Effector memory CD8-positive, alpha-beta T cell (primary cell): Measurements from ENCODE around the gene CDH13.

ENCODE experiments used
- ATAC-seq: fragments of 150-1000 bp; cut with Tn5 transposase; replicated peaks from 2 replicates; pipeline ENCODE4 v1.10.0; 2021; ENCODE audit warnings: mild to moderate bottlenecking, moderate library complexity
- DNase-seq, 3 experiments: peaks; one replicate each; pipeline ENCODE4 v3.0.0; 2021
- H3K27ac Mint-ChIP-seq, 2 donors: one replicate each; pipeline ENCODE4 v1.8.0; 2022; ENCODE audit warnings: mild to moderate bottlenecking in 2 of 2, mixed read lengths in 2 of 2, moderate library complexity in 2 of 2
- H3K27me3 Mint-ChIP-seq, 2 donors: one replicate each; pipeline ENCODE4 v1.8.0; 2022; ENCODE audit warnings: mixed read lengths in 2 of 2
- H3K36me3 Mint-ChIP-seq: one replicate; pipeline ENCODE4 v1.8.0; 2022; ENCODE audit warnings: mild to moderate bottlenecking, moderate library complexity, mixed read lengths; ENCODE audit not compliant: insufficient read depth
- H3K4me1 Mint-ChIP-seq, 2 donors: one replicate each; pipeline ENCODE4 v1.8.0; 2022; ENCODE audit warnings: low read depth in 2 of 2, mixed read lengths in 2 of 2
- H3K4me3 Mint-ChIP-seq, 2 donors: one replicate each; pipeline ENCODE4 v1.8.0; 2022; ENCODE audit warnings: mild to moderate bottlenecking in 2 of 2, mixed read lengths in 2 of 2, moderate library complexity in 2 of 2
- H3K9me3 Mint-ChIP-seq, 2 donors: one replicate each; pipeline ENCODE4 v1.8.0; 2022; ENCODE audit warnings: mixed read lengths in 2 of 2

CDH13 gene

GRCh38 chr16:83586036-83586435, 959.3 kb downstream of the CDH13 start:
- H3K4me3 Mint-ChIP-seq, result no peak overlapping the region
- H3K9me3 Mint-ChIP-seq, result peaks cover 0 to 2% of the 10 kb centered on the region in 2 donors
- DNase-seq (no peak), ATAC-seq (no peak)
- peaks cover 0 to 11% of the 10 kb centered on the region in 2 donors for H3K27me3 Mint-ChIP-seq
- H3K36me3 Mint-ChIP-seq, result no peaks in the 10 kb centered on the region
- H3K4me1 Mint-ChIP-seq, result peaks cover 0 to 1% of the 10 kb centered on the region in 2 donors
- H3K27ac Mint-ChIP-seq, result no peak overlapping the region

- Mint-ChIP-seq H3K27ac (no peak overlapping the region), H3K36me3 (no peaks in the 10 kb centered on the region), H3K4me1 (peaks cover 0 to 1% of the 10 kb centered on the region in 2 donors), H3K27me3 (peaks cover 0 to 11% of the 10 kb centered on the region in 2 donors), H3K9me3 (peaks cover 0 to 2% of the 10 kb centered on the region in 2 donors), H3K4me3 (no peak overlapping the region)
- ATAC-seq (no peak), DNase-seq (no peak)
Measured at GRCh38 chr16:83586461-83587200, 959.9 kb downstream of the CDH13 start.

GRCh38 chr16:83587201-83587600, 960.4 kb downstream of the CDH13 start:
- peaks cover 2 to 5% of the 10 kb centered on the region in 2 donors for H3K9me3 Mint-ChIP-seq
- peaks cover 0 to 1% of the 10 kb centered on the region in 2 donors for H3K4me1 Mint-ChIP-seq
- H3K27me3 Mint-ChIP-seq, result peaks cover 0 to 11% of the 10 kb centered on the region in 2 donors
- no peak overlapping the region for H3K27ac Mint-ChIP-seq
- DNase-seq (no peak), ATAC-seq (no peak)
- H3K4me3 Mint-ChIP-seq, result no peak overlapping the region
- H3K36me3 Mint-ChIP-seq, result no peaks in the 10 kb centered on the region

- Mint-ChIP-seq H3K4me1 (peaks cover 0 to 1% of the 10 kb centered on the region in 2 donors), H3K27me3 (peaks cover 0 to 11% of the 10 kb centered on the region in 2 donors), H3K4me3 (no peak overlapping the region), H3K36me3 (no peaks in the 10 kb centered on the region), H3K9me3 (peaks cover 2 to 6% of the 10 kb centered on the region in 2 donors), H3K27ac (no peak overlapping the region)
- no peak for DNase-seq
- no peak for ATAC-seq
Measured at GRCh38 chr16:83588070-83588469, 961.3 kb downstream of the CDH13 start.

GRCh38 chr16:83589576-83589975, 962.8 kb downstream of the CDH13 start:
- Mint-ChIP-seq H3K9me3 (peaks cover 2 to 6% of the 10 kb centered on the region in 2 donors), H3K4me3 (no peak overlapping the region), H3K36me3 (no peaks in the 10 kb centered on the region), H3K4me1 (peaks cover 0 to 1% of the 10 kb centered on the region in 2 donors), H3K27me3 (peaks cover 0 to 17% of the 10 kb centered on the region in 2 donors), H3K27ac (no peak overlapping the region)
- DNase-seq (no peak), ATAC-seq (no peak)

- Mint-ChIP-seq H3K36me3 (no peaks in the 10 kb centered on the region), H3K4me1 (no peaks in the 10 kb centered on the region)
- no peak for DNase-seq
Measured at GRCh38 chr16:83592778-83593177, 966.0 kb downstream of the CDH13 start.

GRCh38 chr16:83599789-83600462, 973.2 kb downstream of the CDH13 start:
- ATAC-seq (no peak), DNase-seq (no peak)
- Mint-ChIP-seq H3K27ac (no peak overlapping the region), H3K4me3 (no peak overlapping the region), H3K4me1 (no peaks in the 10 kb centered on the region), H3K9me3 (peaks cover 0 to 1% of the 10 kb centered on the region in 2 donors), H3K27me3 (no peaks in the 10 kb centered on the region), H3K36me3 (no peaks in the 10 kb centered on the region)

More at GRCh38 chr16:83592778-83593177, 966.0 kb downstream of the CDH13 start:
- H3K27ac Mint-ChIP-seq, result no peak overlapping the region
- H3K9me3 Mint-ChIP-seq, result peaks cover 0 to 6% of the 10 kb centered on the region in 2 donors
- ATAC-seq, result no peak
- H3K4me3 Mint-ChIP-seq, result no peak overlapping the region
- H3K27me3 Mint-ChIP-seq, result peaks cover 0 to 9% of the 10 kb centered on the region in 2 donors

- no peaks in the 10 kb centered on the region for H3K36me3 Mint-ChIP-seq
- H3K4me1 Mint-ChIP-seq, result no peaks in the 10 kb centered on the region
- H3K27ac Mint-ChIP-seq, result no peak overlapping the region
- ATAC-seq (no peak), DNase-seq (no peak)
- H3K9me3 Mint-ChIP-seq, result peaks cover 0 to 1% of the 10 kb centered on the region in 2 donors
- no peak overlapping the region for H3K4me3 Mint-ChIP-seq
- H3K27me3 Mint-ChIP-seq, result no peaks in the 10 kb centered on the region
Measured at GRCh38 chr16:83602761-83603722, 976.3 kb downstream of the CDH13 start.

- H3K36me3 Mint-ChIP-seq, result no peaks in the 10 kb centered on the region
- no peak overlapping the region for H3K4me3 Mint-ChIP-seq
- no peaks in the 10 kb centered on the region for H3K27me3 Mint-ChIP-seq
- no peak for DNase-seq
- no peaks in the 10 kb centered on the region for H3K9me3 Mint-ChIP-seq
- H3K27ac Mint-ChIP-seq, result no peak overlapping the region
- ATAC-seq, result no peak
- H3K4me1 Mint-ChIP-seq, result no peaks in the 10 kb centered on the region
Measured at GRCh38 chr16:83603723-83604570, 977.2 kb downstream of the CDH13 start.

GRCh38 chr16:83606486-83607030, 979.8 kb downstream of the CDH13 start:
- DNase-seq (no peak), ATAC-seq (no peak)
- Mint-ChIP-seq H3K4me3 (no peak overlapping the region), H3K27ac (no peak overlapping the region), H3K9me3 (no peaks in the 10 kb centered on the region), H3K4me1 (no peaks in the 10 kb centered on the region), H3K36me3 (no peaks in the 10 kb centered on the region), H3K27me3 (no peaks in the 10 kb centered on the region)

- peaks cover under 1% of the 10 kb centered on the region for H3K36me3 Mint-ChIP-seq
- H3K27me3 Mint-ChIP-seq, result no peaks in the 10 kb centered on the region
- no peaks in the 10 kb centered on the region for H3K4me1 Mint-ChIP-seq
- DNase-seq, result no peak
- no peak overlapping the region for H3K4me3 Mint-ChIP-seq
- no peak overlapping the region for H3K27ac Mint-ChIP-seq
- ATAC-seq, result no peak
- H3K9me3 Mint-ChIP-seq, result no peaks in the 10 kb centered on the region
Measured at GRCh38 chr16:83609178-83609577, 982.4 kb downstream of the CDH13 start.

GRCh38 chr16:83615141-83615952, 988.6 kb downstream of the CDH13 start:
- Mint-ChIP-seq H3K4me3 (no peak overlapping the region), H3K27me3 (peaks cover 0 to 17% of the 10 kb centered on the region in 2 donors), H3K4me1 (no peaks in the 10 kb centered on the region), H3K36me3 (peaks cover 6% of the 10 kb centered on the region), H3K27ac (no peak overlapping the region), H3K9me3 (no peaks in the 10 kb centered on the region)
- DNase-seq (no peak), ATAC-seq (no peak)
